NCI-H1105 (cell line): ENCODE data around the gene SCD.
A peak's percentile ranks its signal among the peaks of the same experiment; 100 is the strongest.

Source experiments
- DNase-seq: peaks from one replicate; lab custom pipeline; 2025; lab: John Stamatoyannopoulos, UW

The SCD gene

DNA sequence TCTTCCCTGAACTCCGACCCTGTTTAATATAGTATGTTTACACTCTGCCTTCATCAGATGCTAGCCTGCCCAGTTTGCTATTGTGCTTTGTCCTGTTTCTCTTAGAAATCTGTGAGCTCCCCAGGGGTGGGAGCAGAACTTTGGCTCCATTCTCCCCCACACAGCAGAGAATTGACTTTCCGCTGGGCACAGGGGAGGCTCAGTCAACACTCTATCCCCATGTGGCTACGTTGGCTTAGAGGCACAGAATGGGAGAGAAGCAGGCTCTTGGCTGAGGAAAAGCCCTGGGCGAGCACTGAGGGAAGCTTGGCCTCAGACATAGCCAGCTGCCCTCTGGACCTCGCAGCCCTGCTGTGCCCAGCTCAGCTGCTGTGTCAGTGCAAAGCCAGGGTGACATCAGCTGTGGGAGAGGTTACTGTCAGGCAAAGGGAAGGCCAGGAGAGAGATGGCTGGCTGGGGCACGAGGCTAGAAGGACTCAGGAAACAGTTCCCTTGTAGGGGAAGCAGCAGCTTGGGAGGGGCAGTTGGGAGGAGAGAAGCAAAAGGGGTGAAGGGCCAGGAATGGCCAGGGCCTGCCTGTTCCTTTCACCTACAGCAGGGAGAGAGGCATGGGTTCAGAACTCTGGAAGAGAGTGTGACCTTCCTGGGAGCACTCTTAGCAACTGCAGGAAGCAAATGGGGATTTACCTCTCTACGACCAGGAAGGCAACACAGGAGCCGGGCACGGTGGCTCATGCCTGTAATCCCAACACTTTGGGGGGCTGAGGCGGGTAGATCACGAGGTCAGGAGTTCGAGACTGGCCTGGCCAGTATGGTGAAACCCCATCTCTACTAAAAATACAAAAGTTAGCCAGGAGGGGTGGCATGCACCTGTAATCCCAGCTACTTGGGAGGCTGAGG, 5.8 kb upstream of the SCD start:
- DNase-seq, result no peak

GRCh38 chr10:100341953-100342626, 4.9 kb upstream of the SCD start:
- DNase-seq, result peak; percentile 25

DNA sequence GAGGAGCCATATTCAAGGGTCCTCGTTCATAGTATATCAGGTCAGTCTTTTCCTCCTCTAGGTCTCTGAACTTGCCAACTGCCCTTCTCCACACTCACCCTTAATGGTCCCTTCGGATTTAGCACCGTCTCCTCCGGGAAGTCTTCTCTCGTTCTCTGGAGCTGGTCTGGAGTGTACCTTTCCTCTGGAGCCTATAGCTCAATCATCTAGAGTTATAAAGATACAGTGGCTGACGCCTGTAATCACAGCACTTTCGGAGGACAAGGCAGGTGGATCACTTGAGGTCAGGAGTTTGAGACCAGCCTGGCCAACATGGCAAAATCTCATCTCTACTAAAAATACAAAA, 4.4 kb upstream of the SCD start:
- DNase-seq, result no peak

GRCh38 chr10:100344241-100344788, 2.7 kb upstream of the SCD start:
- DNase-seq, result no peak

GRCh38 chr10:100345570-100346330, 1.3 kb upstream of the SCD start:
- no peak for DNase-seq

- DNase-seq, result peak; percentile 33
Observed at GRCh38 chr10:100346351-100346764, 675 bp upstream of the SCD start.

- no peak for DNase-seq
Observed at GRCh38 chr10:100347568-100348195, 649 bp downstream of the SCD start.

DNA sequence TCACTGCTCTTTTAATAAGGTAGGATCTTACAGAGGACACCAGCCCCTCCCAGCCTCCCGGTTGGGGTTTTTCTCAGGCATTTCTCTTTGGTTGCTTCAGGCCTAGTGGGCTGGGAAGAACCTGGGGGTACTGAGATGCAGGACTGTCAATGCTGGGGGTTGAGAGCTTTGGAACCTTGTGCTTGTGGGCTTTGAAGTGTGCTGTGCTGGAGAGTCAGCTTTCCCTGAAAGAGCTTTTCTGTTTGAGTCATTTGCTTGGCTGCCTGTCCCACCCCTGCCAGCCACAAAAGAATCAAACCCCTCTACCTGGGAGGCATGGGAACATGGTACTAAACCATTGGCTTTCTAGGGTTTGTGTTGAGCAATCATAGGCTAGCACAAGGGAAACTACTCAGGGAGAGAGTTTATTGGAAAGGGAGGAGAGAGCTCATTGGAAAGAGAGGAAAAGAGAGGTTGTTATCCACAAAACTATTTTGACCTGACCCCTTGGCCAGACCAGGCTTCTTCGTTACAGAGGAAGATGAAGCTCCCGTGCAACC, 1.4 kb downstream of the SCD start:
- DNase-seq, result no peak

DNA sequence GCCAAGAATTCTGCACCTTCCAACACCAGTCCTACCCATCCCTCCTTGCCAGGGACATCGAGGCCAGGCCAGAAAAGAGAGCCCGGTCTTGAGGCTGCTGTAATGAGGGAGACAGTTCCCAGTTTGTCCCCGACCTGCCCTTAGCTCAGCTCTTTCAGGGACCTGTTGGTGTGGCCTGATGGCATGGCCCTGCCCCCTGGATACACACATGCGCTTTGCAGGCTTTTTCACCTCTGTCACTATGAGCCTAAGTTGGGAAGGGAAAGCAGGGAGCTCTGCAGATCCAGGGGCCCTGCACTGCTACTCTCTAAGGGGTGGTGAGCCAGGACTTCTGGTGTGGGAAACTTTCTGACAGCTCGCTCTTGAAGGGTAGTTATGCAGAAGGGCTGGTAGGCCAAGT, 2.1 kb downstream of the SCD start:
- no peak for DNase-seq

DNA sequence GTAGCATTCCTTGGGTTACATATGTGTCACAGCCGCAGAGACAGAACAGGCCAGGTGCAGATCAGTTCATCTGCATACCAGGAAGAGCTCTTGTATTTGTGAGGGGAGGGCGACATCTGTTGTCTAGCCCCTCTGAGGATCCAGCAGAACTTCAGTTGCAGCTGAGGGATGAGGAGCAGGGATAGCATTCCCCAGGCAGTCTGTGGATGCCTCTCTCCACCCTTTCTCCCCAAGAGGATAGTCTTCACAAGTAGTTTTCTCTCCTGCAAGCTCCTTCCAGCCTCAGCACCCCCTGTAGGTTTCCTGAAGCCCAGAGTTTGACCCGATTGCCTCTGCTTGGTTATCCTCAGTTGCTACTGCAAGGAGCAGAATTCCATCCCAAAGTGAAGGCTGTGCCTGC, 2.6 kb downstream of the SCD start:
- DNase-seq, result no peak

- DNase-seq, result no peak
Observed at GRCh38 chr10:100350914-100351485, 4.0 kb downstream of the SCD start.

DNA sequence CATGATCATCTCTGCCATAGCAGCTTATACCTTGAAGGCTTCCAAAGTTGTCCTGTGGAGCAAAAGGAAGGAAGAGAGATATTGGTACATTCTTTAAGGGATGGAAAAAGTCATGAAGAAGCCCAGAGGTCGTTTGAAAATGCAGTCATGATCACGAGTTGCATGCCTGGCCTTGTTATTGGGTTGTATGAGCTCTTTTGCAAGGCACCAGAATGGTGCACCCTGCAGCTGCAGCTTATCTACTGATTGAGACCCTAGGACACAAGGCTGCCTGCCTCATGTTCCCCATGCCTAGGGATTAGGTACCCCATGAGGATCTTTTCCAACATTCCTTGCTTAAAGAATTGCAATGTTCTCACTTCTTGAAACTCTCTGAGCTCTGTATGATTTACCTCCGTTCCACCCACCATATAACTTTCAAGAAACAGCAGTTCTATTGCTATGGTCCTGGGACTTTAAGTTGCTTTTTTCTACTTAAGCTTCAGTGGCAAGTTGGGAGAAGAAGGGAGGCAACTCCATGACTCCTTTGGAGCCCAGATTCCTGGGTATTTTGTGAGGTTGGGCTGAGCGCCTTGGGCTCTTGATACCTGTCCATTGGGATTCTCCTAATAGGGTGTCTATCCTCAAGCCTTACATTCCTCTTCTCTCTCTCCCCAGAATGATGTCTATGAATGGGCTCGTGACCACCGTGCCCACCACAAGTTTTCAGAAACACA, 6.9 kb downstream of the SCD start:
- DNase-seq, result no peak

GRCh38 chr10:100355086-100355485, 8.1 kb downstream of the SCD start:
- DNase-seq, result no peak

DNA sequence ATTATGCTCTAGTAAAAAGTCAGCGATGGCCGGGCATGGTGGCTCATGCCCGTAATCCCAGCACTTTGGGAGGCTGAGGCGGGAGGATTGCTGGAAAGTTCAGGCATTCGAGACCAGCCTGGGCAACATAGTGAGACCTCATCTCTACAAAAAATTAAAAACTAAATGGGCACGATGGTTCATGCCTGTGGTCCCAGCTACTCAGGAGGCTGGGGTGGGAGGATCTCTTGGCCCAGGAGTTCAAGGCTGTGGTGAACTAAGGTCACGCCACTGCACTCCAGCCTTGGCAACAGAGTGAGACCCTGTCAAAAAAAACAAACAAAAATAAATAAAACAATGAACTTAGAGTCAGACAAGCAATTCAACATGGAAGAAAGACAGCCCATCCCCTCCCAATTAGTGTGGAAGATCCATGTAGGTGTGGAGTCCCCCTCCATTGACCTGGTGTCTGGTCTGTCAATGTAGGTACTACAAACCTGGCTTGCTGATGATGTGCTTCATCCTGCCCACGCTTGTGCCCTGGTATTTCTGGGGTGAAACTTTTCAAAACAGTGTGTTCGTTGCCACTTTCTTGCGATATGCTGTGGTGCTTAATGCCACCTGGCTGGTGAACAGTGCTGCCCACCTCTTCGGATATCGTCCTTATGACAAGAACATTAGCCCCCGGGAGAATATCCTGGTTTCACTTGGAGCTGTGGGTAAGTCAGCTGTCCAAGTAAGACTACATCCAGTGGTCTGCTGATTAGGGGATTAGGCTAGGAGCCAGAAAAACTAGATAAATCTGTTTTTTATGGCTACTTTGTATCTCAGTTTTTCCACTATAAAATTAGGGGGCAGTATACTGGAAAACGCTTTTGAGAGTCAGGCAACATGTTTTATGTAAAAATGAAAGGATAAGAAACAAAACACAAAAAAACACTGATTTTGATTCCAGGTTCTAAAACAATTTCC, 9.3 kb downstream of the SCD start:
- DNase-seq, result no peak

- DNase-seq, result no peak
Observed at GRCh38 chr10:100357059-100357858, 10.2 kb downstream of the SCD start.

DNA sequence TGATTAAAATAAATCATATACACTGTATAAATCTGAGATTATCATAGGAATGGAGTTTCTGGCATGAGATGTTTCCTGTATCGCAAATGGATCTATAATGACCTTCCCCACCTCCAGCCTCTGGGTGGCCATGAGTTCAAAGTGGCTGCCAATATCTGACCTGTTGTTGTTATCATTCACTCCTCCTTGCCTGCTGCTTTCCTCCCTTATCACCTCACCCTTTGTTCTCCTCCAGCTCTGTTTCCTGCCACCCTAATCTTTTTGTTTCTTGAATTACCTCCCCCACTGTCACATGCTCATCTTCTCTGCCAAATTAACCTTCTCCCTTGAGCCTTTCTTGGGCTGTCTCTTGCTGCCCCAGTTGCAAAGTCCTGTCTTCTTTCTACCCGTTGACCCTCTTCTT, 12.0 kb downstream of the SCD start:
- DNase-seq, result no peak

DNA sequence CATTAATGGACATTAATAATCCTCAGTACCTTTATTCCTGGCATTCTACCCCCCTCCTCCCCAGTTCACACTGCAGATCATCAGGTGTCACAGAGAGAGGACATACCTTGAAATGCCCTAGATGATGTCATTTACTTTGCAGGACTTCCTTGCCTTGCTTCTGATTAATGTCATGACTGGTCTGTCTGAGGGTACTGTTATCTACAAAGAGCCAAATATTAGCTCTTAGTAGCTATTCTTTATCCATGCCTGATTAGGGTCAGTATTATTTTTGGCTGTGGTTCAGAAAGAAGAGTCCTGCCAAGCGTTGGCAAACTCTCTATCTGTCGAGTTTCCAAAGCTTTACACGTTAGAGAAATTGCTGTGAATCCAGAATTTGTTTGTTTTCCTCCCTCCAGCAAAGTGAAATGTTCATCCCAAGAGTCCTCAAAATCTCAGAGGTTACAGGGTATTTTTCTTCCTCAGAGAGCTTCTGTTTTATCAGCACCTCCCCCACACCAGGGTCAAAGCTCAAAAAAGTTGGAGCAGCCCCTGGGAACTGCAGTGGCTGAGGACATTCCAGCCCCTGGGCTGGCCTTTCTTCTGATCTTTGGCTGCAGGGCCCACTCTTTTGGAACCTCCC, 12.6 kb downstream of the SCD start:
- no peak for DNase-seq

GRCh38 chr10:100360234-100360633, 13.2 kb downstream of the SCD start:
- DNase-seq, result no peak
